ENCODE measurements around the gene RPSA.
A peak's percentile ranks its signal among the peaks of the same experiment; 100 is the strongest.

RPSA gene

GRCh38 chr3:39378957-39379777, 27.4 kb upstream of the RPSA start:
- Histone ChIP-seq H3K9me3 (ENCODE audit: control insufficient read depth in 2 of 2, low read length in 2 of 2) (no peaks in the 10 kb centered on the region), H3K9ac (ENCODE audit: low read depth in 1 of 2, low read length in 2 of 2) (no peak overlapping the region), H3K36me3 (ENCODE audit: control insufficient read depth in 2 of 2, insufficient read depth in 2 of 2, low read length in 2 of 2) (no peaks in the 10 kb centered on the region), H3K4me3 (ENCODE audit: low read length in 2 of 2) (no peak overlapping the region), H3K27me3 (ENCODE audit: control insufficient read depth in 2 of 2, insufficient read depth in 2 of 2, low read length in 2 of 2) (no peaks in the 10 kb centered on the region), H3K27ac (ENCODE audit: low read depth in 2 of 2, low read length in 2 of 2) (no peak overlapping the region), H3K4me1 (ENCODE audit: control insufficient read depth in 2 of 2, insufficient read depth in 2 of 2, low read length in 2 of 2) (peaks cover 5 to 11% of the 10 kb centered on the region in 2 donors)

DNA sequence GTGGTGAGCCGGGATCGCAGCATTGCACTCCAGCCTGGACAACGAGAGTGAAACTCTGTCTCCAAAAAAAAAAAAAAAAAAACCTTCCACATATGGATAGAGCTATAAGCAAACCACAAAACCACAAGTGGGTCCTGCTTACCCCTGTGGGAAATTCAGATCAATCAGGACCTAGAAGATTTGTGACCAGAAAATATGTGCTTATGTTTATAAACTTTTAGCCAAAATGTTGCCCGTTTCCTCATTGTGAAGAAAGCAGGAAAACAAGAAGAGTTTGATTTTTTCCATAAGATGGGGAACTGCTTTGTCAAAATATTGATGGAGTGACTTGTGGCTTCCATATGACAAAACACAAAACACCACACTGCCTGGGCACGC, 26.8 kb upstream of the RPSA start:
- Histone ChIP-seq H3K9me3 (ENCODE audit: control insufficient read depth in 2 of 2, low read length in 2 of 2) (no peaks in the 10 kb centered on the region), H3K4me1 (ENCODE audit: control insufficient read depth in 2 of 2, insufficient read depth in 2 of 2, low read length in 2 of 2) (peaks cover 7 to 16% of the 10 kb centered on the region in 2 donors), H3K9ac (ENCODE audit: low read depth in 1 of 2, low read length in 2 of 2) (no peak overlapping the region), H3K27me3 (ENCODE audit: control insufficient read depth in 2 of 2, insufficient read depth in 2 of 2, low read length in 2 of 2) (no peaks in the 10 kb centered on the region), H3K4me3 (ENCODE audit: low read length in 2 of 2) (no peak overlapping the region), H3K27ac (ENCODE audit: low read depth in 2 of 2, low read length in 2 of 2) (no peak overlapping the region), H3K36me3 (ENCODE audit: control insufficient read depth in 2 of 2, insufficient read depth in 2 of 2, low read length in 2 of 2) (no peaks in the 10 kb centered on the region)

GRCh38 chr3:39381432-39381831, 25.1 kb upstream of the RPSA start:
- H3K9me3 ChIP-seq (ENCODE audit: control insufficient read depth in 2 of 2, low read length in 2 of 2): no peaks in the 10 kb centered on the region
- H3K4me3 ChIP-seq (ENCODE audit: low read length in 2 of 2): no peak overlapping the region
- no peaks in the 10 kb centered on the region for H3K27me3 ChIP-seq (ENCODE audit: control insufficient read depth in 2 of 2, insufficient read depth in 2 of 2, low read length in 2 of 2)
- H3K36me3 ChIP-seq (ENCODE audit: control insufficient read depth in 2 of 2, insufficient read depth in 2 of 2, low read length in 2 of 2): no peaks in the 10 kb centered on the region
- peaks cover 17 to 27% of the 10 kb centered on the region in 2 donors for H3K4me1 ChIP-seq (ENCODE audit: control insufficient read depth in 2 of 2, insufficient read depth in 2 of 2, low read length in 2 of 2)
- no peak overlapping the region for H3K9ac ChIP-seq (ENCODE audit: low read depth in 1 of 2, low read length in 2 of 2)
- no peak overlapping the region for H3K27ac ChIP-seq (ENCODE audit: low read depth in 2 of 2, low read length in 2 of 2)

GRCh38 chr3:39383045-39383880, 23.3 kb upstream of the RPSA start, which contains the start of gene SLC25A38:
TSS of gene SLC25A38 (plus strand) at chr3:39383370. CDS start at chr3:39383725, 355 bp downstream.
- no peaks in the 10 kb centered on the region for H3K27me3 ChIP-seq (ENCODE audit: control insufficient read depth in 2 of 2, insufficient read depth in 2 of 2, low read length in 2 of 2)
- peak within 1 kb of the TSS; percentile 84 to 89 for H3K9ac ChIP-seq (ENCODE audit: low read depth in 1 of 2, low read length in 2 of 2)
- peak within 1 kb of the TSS; percentile 83 to 92 for H3K4me3 ChIP-seq (ENCODE audit: low read length in 2 of 2)
- peak within 1 kb of the TSS; percentile 97 to 98 for H3K27ac ChIP-seq (ENCODE audit: low read depth in 2 of 2, low read length in 2 of 2)
- no peaks in the 10 kb centered on the region for H3K9me3 ChIP-seq (ENCODE audit: control insufficient read depth in 2 of 2, low read length in 2 of 2)
- H3K4me1 ChIP-seq (ENCODE audit: control insufficient read depth in 2 of 2, insufficient read depth in 2 of 2, low read length in 2 of 2): peaks cover 17 to 40% of the 10 kb centered on the region in 2 donors
- H3K36me3 ChIP-seq (ENCODE audit: control insufficient read depth in 2 of 2, insufficient read depth in 2 of 2, low read length in 2 of 2): no peaks in the 10 kb centered on the region

DNA sequence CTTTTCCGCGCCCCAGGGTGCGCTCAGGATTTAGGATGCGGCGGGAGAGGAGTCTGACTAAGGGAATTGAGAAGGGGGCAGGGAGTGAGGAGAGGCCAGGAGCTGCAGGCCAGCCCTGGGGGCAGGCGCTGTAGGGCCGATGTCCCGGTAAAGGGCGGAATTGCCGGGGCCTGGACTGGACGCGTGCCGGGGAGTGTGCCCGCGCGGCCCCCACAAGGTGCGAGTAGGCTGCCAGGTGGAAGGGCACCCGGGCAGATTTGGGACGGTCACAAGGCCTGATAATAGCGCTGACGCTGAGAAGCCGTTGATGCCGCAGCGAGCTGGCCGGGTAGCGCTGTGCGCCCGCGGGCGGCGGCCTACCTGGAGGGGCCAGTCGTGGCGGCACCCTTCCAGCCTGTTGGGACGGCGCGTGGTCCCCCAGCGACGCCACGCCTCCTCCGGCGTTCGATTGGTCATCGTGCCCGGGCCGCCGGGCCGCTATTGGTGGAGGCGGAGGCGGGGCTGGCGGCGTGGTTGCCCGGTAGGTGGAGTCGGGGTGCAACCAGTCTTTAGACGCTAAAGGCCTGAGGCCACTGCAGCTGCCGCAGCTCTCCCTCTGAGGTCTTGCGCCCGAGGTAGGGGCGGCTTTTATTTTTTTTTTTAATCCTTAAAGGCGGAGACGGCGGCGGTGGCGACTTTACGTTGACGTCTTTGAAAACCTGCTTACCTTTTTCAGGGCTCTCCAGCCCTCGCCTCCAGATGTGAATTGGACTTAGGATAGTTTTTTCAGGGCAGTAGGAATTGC, 22.4 kb upstream of the RPSA start:
- H3K9ac ChIP-seq (ENCODE audit: low read depth in 1 of 2, low read length in 2 of 2): peak overlapping the region; percentile 84 to 89
- peaks cover 22 to 44% of the 10 kb centered on the region in 2 donors for H3K4me1 ChIP-seq (ENCODE audit: control insufficient read depth in 2 of 2, insufficient read depth in 2 of 2, low read length in 2 of 2)
- peak overlapping the region; percentile 97 to 98 for H3K27ac ChIP-seq (ENCODE audit: low read depth in 2 of 2, low read length in 2 of 2)
- H3K4me3 ChIP-seq (ENCODE audit: low read length in 2 of 2): peak overlapping the region; percentile 83 to 92
- H3K36me3 ChIP-seq (ENCODE audit: control insufficient read depth in 2 of 2, insufficient read depth in 2 of 2, low read length in 2 of 2): no peaks in the 10 kb centered on the region
- no peaks in the 10 kb centered on the region for H3K27me3 ChIP-seq (ENCODE audit: control insufficient read depth in 2 of 2, insufficient read depth in 2 of 2, low read length in 2 of 2)
- H3K9me3 ChIP-seq (ENCODE audit: control insufficient read depth in 2 of 2, low read length in 2 of 2): no peaks in the 10 kb centered on the region

- Histone ChIP-seq H3K36me3 (ENCODE audit: control insufficient read depth in 2 of 2, insufficient read depth in 2 of 2, low read length in 2 of 2) (peaks cover 0 to 5% of the 10 kb centered on the region in 2 donors), H3K4me1 (ENCODE audit: control insufficient read depth in 2 of 2, insufficient read depth in 2 of 2, low read length in 2 of 2) (peaks cover 22 to 43% of the 10 kb centered on the region in 2 donors), H3K4me3 (ENCODE audit: low read length in 2 of 2) (peak overlapping the region; percentile 83 to 92), H3K9ac (ENCODE audit: low read depth in 1 of 2, low read length in 2 of 2) (peak overlapping the region in 1 of 2 donors; percentile 84), H3K9me3 (ENCODE audit: control insufficient read depth in 2 of 2, low read length in 2 of 2) (no peaks in the 10 kb centered on the region), H3K27ac (ENCODE audit: low read depth in 2 of 2, low read length in 2 of 2) (peak overlapping the region in 1 of 2 donors; percentile 26), H3K27me3 (ENCODE audit: control insufficient read depth in 2 of 2, insufficient read depth in 2 of 2, low read length in 2 of 2) (no peaks in the 10 kb centered on the region)
Observed at GRCh38 chr3:39384665-39385000, 21.9 kb upstream of the RPSA start.

- Histone ChIP-seq H3K36me3 (ENCODE audit: control insufficient read depth in 2 of 2, insufficient read depth in 2 of 2, low read length in 2 of 2) (peaks cover 5 to 11% of the 10 kb centered on the region in 2 donors), H3K4me3 (ENCODE audit: low read length in 2 of 2) (peak overlapping the region in 1 of 2 donors; percentile 83), H3K9me3 (ENCODE audit: control insufficient read depth in 2 of 2, low read length in 2 of 2) (no peaks in the 10 kb centered on the region), H3K4me1 (ENCODE audit: control insufficient read depth in 2 of 2, insufficient read depth in 2 of 2, low read length in 2 of 2) (peaks cover 22 to 45% of the 10 kb centered on the region in 2 donors), H3K27me3 (ENCODE audit: control insufficient read depth in 2 of 2, insufficient read depth in 2 of 2, low read length in 2 of 2) (no peaks in the 10 kb centered on the region), H3K27ac (ENCODE audit: low read depth in 2 of 2, low read length in 2 of 2) (no peak overlapping the region), H3K9ac (ENCODE audit: low read depth in 1 of 2, low read length in 2 of 2) (peak overlapping the region in 1 of 2 donors; percentile 18)
Observed at GRCh38 chr3:39385456-39386090, 20.9 kb upstream of the RPSA start.

GRCh38 chr3:39386318-39386717, 20.2 kb upstream of the RPSA start:
- peaks cover 11 to 17% of the 10 kb centered on the region in 2 donors for H3K36me3 ChIP-seq (ENCODE audit: control insufficient read depth in 2 of 2, insufficient read depth in 2 of 2, low read length in 2 of 2)
- H3K9me3 ChIP-seq (ENCODE audit: control insufficient read depth in 2 of 2, low read length in 2 of 2): no peaks in the 10 kb centered on the region
- H3K4me1 ChIP-seq (ENCODE audit: control insufficient read depth in 2 of 2, insufficient read depth in 2 of 2, low read length in 2 of 2): peaks cover 22 to 48% of the 10 kb centered on the region in 2 donors
- H3K9ac ChIP-seq (ENCODE audit: low read depth in 1 of 2, low read length in 2 of 2): no peak overlapping the region
- H3K4me3 ChIP-seq (ENCODE audit: low read length in 2 of 2): no peak overlapping the region
- no peak overlapping the region for H3K27ac ChIP-seq (ENCODE audit: low read depth in 2 of 2, low read length in 2 of 2)
- H3K27me3 ChIP-seq (ENCODE audit: control insufficient read depth in 2 of 2, insufficient read depth in 2 of 2, low read length in 2 of 2): no peaks in the 10 kb centered on the region

DNA sequence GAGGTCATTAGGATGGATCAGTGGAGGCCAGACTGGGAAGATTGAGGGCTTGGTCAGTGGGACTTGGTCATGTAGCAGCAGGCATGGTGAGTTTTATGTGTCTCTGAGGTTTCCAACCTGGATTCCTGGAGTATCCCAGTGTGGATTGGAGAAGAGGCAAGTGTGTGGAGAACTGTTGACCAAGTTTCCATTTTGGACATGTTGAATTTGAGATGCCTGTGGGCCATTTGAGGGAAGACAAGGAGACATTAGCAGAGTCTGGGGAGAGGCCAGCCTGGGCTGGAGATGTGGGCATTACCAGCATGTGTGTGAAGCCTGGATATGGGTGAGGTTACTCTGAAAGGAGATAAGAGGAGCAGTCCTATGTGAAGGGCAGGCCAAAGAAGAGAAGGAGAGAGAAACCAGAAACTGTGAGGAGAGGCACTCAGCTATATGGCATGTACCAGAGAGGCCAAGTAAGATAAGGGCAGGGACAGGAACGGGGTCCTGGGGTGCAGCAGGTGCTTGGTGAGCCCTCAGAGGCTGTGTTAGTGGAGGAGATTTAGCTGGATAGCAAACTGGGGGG, 19.0 kb upstream of the RPSA start:
- Histone ChIP-seq H3K36me3 (ENCODE audit: control insufficient read depth in 2 of 2, insufficient read depth in 2 of 2, low read length in 2 of 2) (peaks cover 20 to 27% of the 10 kb centered on the region in 2 donors), H3K4me1 (ENCODE audit: control insufficient read depth in 2 of 2, insufficient read depth in 2 of 2, low read length in 2 of 2) (peaks cover 26 to 51% of the 10 kb centered on the region in 2 donors), H3K9ac (ENCODE audit: low read depth in 1 of 2, low read length in 2 of 2) (no peak overlapping the region), H3K27ac (ENCODE audit: low read depth in 2 of 2, low read length in 2 of 2) (no peak overlapping the region), H3K4me3 (ENCODE audit: low read length in 2 of 2) (no peak overlapping the region), H3K9me3 (ENCODE audit: control insufficient read depth in 2 of 2, low read length in 2 of 2) (no peaks in the 10 kb centered on the region), H3K27me3 (ENCODE audit: control insufficient read depth in 2 of 2, insufficient read depth in 2 of 2, low read length in 2 of 2) (no peaks in the 10 kb centered on the region)
